BJ (cell line): Measurements from ENCODE around the gene GABRB1. TPM values are rescaled to one million over a fixed set of nuclear protein-coding genes. Genes with fewer than 3 reads are reported as not detected.

Experiments used
- CTCF ChIA-PET: fragments of 350-600 bp; formaldehyde crosslinking; extraction: SDS; loops from one replicate; lab custom pipeline; 2021; ENCODE audit warnings: antibody characterized with exemption, inconsistent platforms; lab: Yijun Ruan, JAX
- POLR2A ChIA-PET: fragments of 300-600 bp; sonication (Branson Sonifier 250); formaldehyde crosslinking; extraction: SDS; loops from one replicate; lab custom pipeline; 2021; ENCODE audit warnings: antibody characterized with exemption; lab: Charles Lee
- DNase-seq: peaks from one replicate; pipeline ENCODE4 v3.0.0-alpha.2; 2011; ENCODE audit warnings: low read depth
- H3K27me3 ChIP-seq: 2 replicates; pipeline ENCODE4 v1.6.0; 2011; ENCODE audit warnings: low read length; ENCODE audit not compliant: control insufficient read depth, insufficient read depth
- H3K36me3 ChIP-seq: 2 replicates; pipeline ENCODE4 v1.5.1; 2011; ENCODE audit warnings: low read length; ENCODE audit not compliant: control insufficient read depth, insufficient read depth
- H3K4me3 ChIP-seq: 2 replicates; pipeline ENCODE4 v1.5.1; 2011; ENCODE audit warnings: low read depth, mild to moderate bottlenecking, control low read depth, low read length
- CTCF ChIP-seq: IDR thresholded peaks from 2 replicates; pipeline ENCODE4 v1.5.1; 2011; ENCODE audit warnings: low read depth, mild to moderate bottlenecking, control low read depth, inconsistent platforms, low read length, moderate library complexity; ENCODE audit not compliant: insufficient read depth
- polyA plus RNA-seq: library from polyadenylated mRNA; depleted of rRNA; stranded (reverse); fragments of >200 nt; gene quantifications from 2 replicates; pipeline ENCODE4 v1.2.3, GENCODE V29; 2011

The GABRB1 gene
- polyA plus RNA-seq, 1 experiment, result not detected

- ChIA-PET CTCF (no interaction called here), POLR2A (no interaction called here)
- Histone ChIP-seq H3K4me3 (no peak overlapping the region), H3K27me3 (no peaks in the 10 kb centered on the region), H3K36me3 (no peaks in the 10 kb centered on the region)
- no peak for DNase-seq
- TF ChIP-seq CTCF, result no peak
Observed at GRCh38 chr4:47068986-47069385, 37.6 kb downstream of the GABRB1 start.

- Histone ChIP-seq H3K36me3 (no peaks in the 10 kb centered on the region), H3K27me3 (no peaks in the 10 kb centered on the region), H3K4me3 (no peak overlapping the region)
- CTCF ChIA-PET, result interaction anchor here (0.8 kb wide), 1 partner anchor 82 kb away, joined by 3 read pairs; no protein-coding TSS in a partner anchor
- POLR2A ChIA-PET, result no interaction called here
- no peak for DNase-seq
- no peak for TF ChIP-seq CTCF
Observed at GRCh38 chr4:47071901-47072341, 40.6 kb downstream of the GABRB1 start.

- DNase-seq, result no peak
- no peaks in the 10 kb centered on the region for H3K27me3 ChIP-seq
- H3K36me3 ChIP-seq, result no peaks in the 10 kb centered on the region
- POLR2A ChIA-PET, result no interaction called here
- no peak overlapping the region for H3K4me3 ChIP-seq
- no peak for TF ChIP-seq CTCF
- CTCF ChIA-PET, result interaction anchor here (1.2 to 1.3 kb wide), 2 partner anchors 10 to 12 kb away, joined by 3 to 4 read pairs; no protein-coding TSS in a partner anchor
Observed at GRCh38 chr4:47073647-47074046, 42.3 kb downstream of the GABRB1 start.

GRCh38 chr4:47074816-47075215 is 43.4 kb downstream of the GABRB1 start:
- ChIA-PET CTCF (no interaction called here), POLR2A (no interaction called here)
- Histone ChIP-seq H3K27me3 (no peaks in the 10 kb centered on the region), H3K4me3 (no peak overlapping the region), H3K36me3 (no peaks in the 10 kb centered on the region)
- DNase-seq, result no peak
- TF ChIP-seq CTCF, result no peak

- DNase-seq, result no peak
- POLR2A ChIA-PET, result no interaction called here
Observed at GRCh38 chr4:47075262-47075661, 43.9 kb downstream of the GABRB1 start.

More at GRCh38 chr4:47075262-47075661, 43.9 kb downstream of the GABRB1 start:
- H3K4me3 ChIP-seq, result no peak overlapping the region
- no peak for TF ChIP-seq CTCF
- H3K36me3 ChIP-seq, result no peaks in the 10 kb centered on the region
- no peaks in the 10 kb centered on the region for H3K27me3 ChIP-seq
- CTCF ChIA-PET, result no interaction called here
